Stimulated activated CD4-positive, alpha-beta T cell treated with anti-CD3 and anti-CD28 coated beads, Interleukin-15, amount 100 ng/mL, for 1 hour (primary cell): ENCODE results near the gene LAMB2.

Experiments
- DNase-seq, 2 donors: peaks; one replicate each; pipeline ENCODE4 v3.0.0-alpha.2; 2020; ENCODE audit warnings: low read depth in 1 of 2, low spot score in 1 of 2

Gene LAMB2

GRCh38 chr3:49076646-49077045, 56.2 kb downstream of the LAMB2 start:
- DNase-seq: no peak

DNA sequence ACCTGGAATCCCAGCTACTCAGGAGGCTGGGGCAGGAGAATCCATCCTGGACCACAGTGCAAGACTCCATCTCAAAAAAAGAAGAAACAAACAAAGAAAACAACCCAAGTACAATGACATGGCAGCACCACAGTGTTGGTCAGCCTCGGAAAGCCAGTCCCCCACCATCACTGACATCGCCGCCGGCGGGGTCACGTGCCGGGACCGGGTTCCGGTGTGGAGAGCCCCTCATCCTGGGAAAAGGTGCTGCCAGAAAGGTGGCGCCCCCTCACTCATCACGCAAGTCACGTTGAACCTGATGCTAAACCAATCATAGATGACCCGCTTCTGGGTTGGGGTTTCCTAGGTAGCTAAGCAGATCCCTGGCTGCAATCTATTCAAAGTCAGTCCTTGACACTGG, 56.7 kb downstream of the LAMB2 start:
- no peak for DNase-seq
